Activated CD8-positive, alpha-beta T cell treated with anti-CD3 and anti-CD28 coated beads for 36 hours (primary cell): ENCODE measurements around the gene SLC25A41. TPM values are rescaled to one million over a fixed set of nuclear protein-coding genes. Genes with fewer than 3 reads are reported as not detected.

Experiments
- ATAC-seq: fragments of 200-7000 bp; cut with Tn5 transposase; one replicate; pipeline ENCODE4 v1.10.0; 2021; ENCODE audit warnings: mild to moderate bottlenecking, moderate library complexity
- CTCF ChIA-PET: fragments of 350-600 bp; sonication (Branson Sonifier 250); formaldehyde crosslinking; loops from one replicate; lab custom pipeline; 2021; ENCODE audit warnings: antibody characterized with exemption; lab: Charles Lee
- POLR2A ChIA-PET: fragments of 350-600 bp; sonication (Branson Sonifier 250); formaldehyde crosslinking; loops from one replicate; lab custom pipeline; 2021; ENCODE audit warnings: antibody characterized with exemption; lab: Charles Lee
- DNase-seq: peaks from one replicate; pipeline ENCODE4 v3.0.0-alpha.2; 2020
- H3K27ac Mint-ChIP-seq: one replicate; pipeline ENCODE4 v1.8.0; 2021; ENCODE audit warnings: mild to moderate bottlenecking, mixed read lengths
- H3K27me3 Mint-ChIP-seq: one replicate; pipeline ENCODE4 v1.8.0; 2021; ENCODE audit warnings: mixed read lengths
- H3K36me3 Mint-ChIP-seq: one replicate; pipeline ENCODE4 v1.8.0; 2021; ENCODE audit warnings: low read depth, mixed read lengths
- H3K4me1 Mint-ChIP-seq: one replicate; pipeline ENCODE4 v1.8.0; 2021; ENCODE audit warnings: low read depth, mixed read lengths
- H3K4me3 Mint-ChIP-seq: one replicate; pipeline ENCODE4 v1.8.0; 2021; ENCODE audit warnings: mild to moderate bottlenecking, moderate library complexity, mixed read lengths
- H3K9me3 Mint-ChIP-seq: one replicate; pipeline ENCODE4 v1.8.0; 2021; ENCODE audit warnings: mixed read lengths
- CTCF ChIP-seq: fragments of 200-600 bp; IDR thresholded peaks from one replicate; pipeline ENCODE4 v1.8.0; 2022; ENCODE audit warnings: antibody characterized with exemption, mild to moderate bottlenecking
- intact Hi-C: fragments of 100-400 bp; cut with micrococcal nuclease; formaldehyde crosslinking; loops from one replicate; pipeline ENCODE4 v1.10.0; 2022
- total RNA-seq, 2 experiments: library from RNA; stranded (reverse); gene quantifications; one replicate each; pipeline ENCODE4 v1.2.3, GENCODE V29; 2021

Gene SLC25A41
- total RNA-seq, 2 experiments from 2014 or later, result not detected

- H3K36me3 Mint-ChIP-seq, result peaks cover 33% of the 10 kb centered on the region
- intact Hi-C loops, result no loop called here
- peaks cover 18% of the 10 kb centered on the region for H3K4me1 Mint-ChIP-seq
- H3K27ac Mint-ChIP-seq, result no peak overlapping the region
- no peaks in the 10 kb centered on the region for H3K9me3 Mint-ChIP-seq
- CTCF ChIA-PET, result no interaction called here
- POLR2A ChIA-PET, result interaction anchor here (1.4 kb wide), 1 partner anchor 12 kb away, joined by 3 read pairs; the partner anchor contains the start of gene CRB3
- ATAC-seq (peak; percentile 95), DNase-seq (peak; percentile 77)
- no peak overlapping the region for H3K4me3 Mint-ChIP-seq
- no peak for TF ChIP-seq CTCF
- H3K27me3 Mint-ChIP-seq, result no peaks in the 10 kb centered on the region
Observed at GRCh38 chr19:6476155-6476895, 42.8 kb upstream of the SLC25A41 start.

DNA sequence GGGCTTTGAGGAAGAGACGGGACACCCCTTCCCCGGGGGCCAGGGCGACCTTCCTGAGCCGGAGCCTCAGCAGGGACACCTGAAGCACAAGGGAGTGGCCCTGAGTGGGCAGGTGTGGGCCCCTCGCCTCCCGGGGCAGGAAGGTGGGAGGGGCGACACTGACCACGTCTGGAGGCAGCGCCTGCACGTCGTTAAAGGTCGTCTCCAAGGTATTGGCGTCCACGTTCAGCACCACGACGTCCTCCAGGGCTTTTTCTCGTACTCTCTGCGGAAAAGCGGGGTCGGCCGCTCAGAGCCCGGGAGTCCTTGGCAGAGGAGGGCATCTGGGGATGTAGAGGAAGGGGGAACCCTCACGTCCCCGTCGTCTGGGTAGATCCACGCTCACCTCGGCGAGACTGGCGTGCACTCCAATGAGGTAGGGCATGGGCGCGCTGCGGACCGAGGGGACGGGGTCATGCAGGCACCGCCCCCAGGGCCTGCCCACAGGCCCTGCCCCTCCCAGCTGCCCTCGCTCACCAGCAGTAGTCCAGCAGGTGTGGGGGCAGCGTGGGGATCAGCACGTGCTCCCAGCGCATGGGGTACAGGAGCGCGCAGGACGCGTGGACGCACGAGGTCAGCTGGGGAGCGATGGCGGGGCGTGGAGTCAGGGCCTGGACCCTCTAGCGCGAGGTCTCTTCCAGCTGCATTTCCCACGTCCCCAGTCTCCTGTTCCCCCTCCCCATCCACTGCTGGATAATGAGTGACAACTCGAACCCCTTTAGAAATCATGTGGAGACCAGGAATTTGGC is 42.0 kb upstream of the SLC25A41 start:
- Mint-ChIP-seq H3K36me3 (peaks cover 32% of the 10 kb centered on the region), H3K4me3 (no peak overlapping the region), H3K4me1 (peaks cover 13% of the 10 kb centered on the region), H3K27ac (no peak overlapping the region), H3K27me3 (no peaks in the 10 kb centered on the region), H3K9me3 (no peaks in the 10 kb centered on the region)
- POLR2A ChIA-PET, result no interaction called here
- no peak for ATAC-seq
- no peak for DNase-seq
- intact Hi-C loops, result no loop called here
- no peak for TF ChIP-seq CTCF
- CTCF ChIA-PET, result no interaction called here

DNA sequence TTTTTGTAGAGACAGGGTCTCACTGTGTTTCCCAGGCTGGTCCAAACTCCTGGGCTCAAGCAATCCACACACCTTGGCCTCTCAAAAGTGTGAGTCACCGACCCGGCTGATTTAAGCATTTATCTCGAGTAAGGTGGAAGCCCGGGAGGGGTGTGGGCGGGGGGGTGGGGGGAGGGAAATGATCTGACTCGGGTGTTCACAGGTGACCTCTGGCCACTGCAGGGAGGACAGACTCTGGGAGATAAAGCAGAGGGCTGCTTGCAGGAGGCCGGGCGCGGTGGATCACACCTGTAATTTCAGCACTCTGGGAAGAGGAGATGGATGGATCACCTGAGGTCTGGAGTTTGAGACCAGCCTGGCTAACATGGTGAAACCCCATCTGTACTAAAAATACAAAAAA is 40.1 kb upstream of the SLC25A41 start:
- intact Hi-C loops, result no loop called here
- no peaks in the 10 kb centered on the region for H3K9me3 Mint-ChIP-seq
- no peak for TF ChIP-seq CTCF
- peaks cover 2% of the 10 kb centered on the region for H3K4me1 Mint-ChIP-seq
- H3K36me3 Mint-ChIP-seq, result peaks cover 31% of the 10 kb centered on the region
- ATAC-seq (no peak), DNase-seq (no peak)
- no peaks in the 10 kb centered on the region for H3K27me3 Mint-ChIP-seq
- ChIA-PET CTCF (no interaction called here), POLR2A (no interaction called here)
- H3K27ac Mint-ChIP-seq, result no peak overlapping the region
- H3K4me3 Mint-ChIP-seq, result no peak overlapping the region

DNA sequence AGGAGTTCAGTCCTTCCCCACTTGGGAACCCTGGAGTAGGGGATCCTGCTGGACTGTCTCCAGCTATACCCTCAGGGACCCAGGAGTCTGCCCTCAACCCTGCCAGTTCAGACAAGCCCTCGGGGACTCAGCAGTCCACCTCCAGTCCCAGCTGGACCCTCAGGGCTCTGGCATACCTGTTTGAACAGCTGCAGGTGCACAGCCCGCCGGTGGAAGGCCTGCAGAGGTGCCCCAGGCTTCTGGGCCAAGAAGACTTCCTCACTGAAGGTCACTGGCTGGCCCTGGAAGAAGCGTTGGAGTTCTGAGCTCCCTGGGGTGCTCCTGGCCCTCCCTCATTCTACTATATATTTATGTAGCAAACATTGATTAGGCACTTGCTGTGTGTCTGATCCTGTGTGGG is 39.1 kb upstream of the SLC25A41 start:
- Mint-ChIP-seq H3K9me3 (no peaks in the 10 kb centered on the region), H3K4me3 (no peak overlapping the region), H3K4me1 (peaks cover 2% of the 10 kb centered on the region), H3K27me3 (no peaks in the 10 kb centered on the region), H3K27ac (no peak overlapping the region), H3K36me3 (peaks cover 35% of the 10 kb centered on the region)
- DNase-seq, result no peak
- ChIA-PET CTCF (no interaction called here), POLR2A (interaction anchor here (0.8 to 1.3 kb wide), 4 partner anchors 9 to 48 kb away, joined by 3 read pairs; partner anchors contain the start of genes DENND1C, KHSRP and SLC25A23)
- TF ChIP-seq CTCF, result no peak
- ATAC-seq, result no peak
- intact Hi-C loops, result no loop called here

DNA sequence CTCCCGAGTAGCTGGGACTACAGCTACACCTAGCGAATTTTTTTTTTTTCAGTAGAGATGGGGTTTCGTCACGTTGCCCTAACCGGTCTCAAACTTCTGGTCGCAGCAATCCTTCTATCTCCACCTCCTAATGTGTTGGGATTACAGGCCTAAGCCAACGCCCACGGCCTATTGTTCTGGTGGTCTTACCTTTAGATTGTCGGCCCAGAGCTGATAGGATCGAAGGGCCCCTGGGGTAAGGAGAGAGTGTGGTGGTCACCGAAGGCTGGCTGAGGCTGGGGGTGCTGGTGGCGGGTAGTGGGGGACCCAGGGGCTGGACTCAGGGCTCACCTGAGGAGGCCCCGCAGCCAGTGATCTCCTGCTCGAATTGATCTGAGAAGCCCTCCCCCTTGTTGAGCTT is 37.5 kb upstream of the SLC25A41 start:
- Mint-ChIP-seq H3K27me3 (no peaks in the 10 kb centered on the region), H3K4me3 (no peak overlapping the region), H3K27ac (no peak overlapping the region), H3K9me3 (no peaks in the 10 kb centered on the region), H3K36me3 (peaks cover 28% of the 10 kb centered on the region), H3K4me1 (peaks cover 2% of the 10 kb centered on the region)
- DNase-seq (no peak), ATAC-seq (no peak)
- TF ChIP-seq CTCF, result no peak
- ChIA-PET POLR2A (interaction anchor here (0.6 to 1.6 kb wide), 3 partner anchors 9 to 77 kb away, joined by 4 to 5 read pairs (median 4); no protein-coding TSS in a partner anchor), CTCF (no interaction called here)
- intact Hi-C loops, result no loop called here
